T-helper 1 cell treated with Interleukin-12 subunit alpha and Interleukin-12 subunit beta and Interleukin-4 antibody, amounts not matched to agents 30 μg/mL and 1 μg/mL, for 36 hours (primary cell): Measurements from ENCODE around the gene TBC1D2.

Source experiments
- H3K27ac Mint-ChIP-seq: one replicate; pipeline ENCODE4 v1.8.0; 2021; ENCODE audit warnings: mild to moderate bottlenecking, mixed read lengths
- H3K27me3 Mint-ChIP-seq: one replicate; pipeline ENCODE4 v1.8.0; 2021; ENCODE audit warnings: low read depth, mixed read lengths
- H3K36me3 Mint-ChIP-seq: one replicate; pipeline ENCODE4 v1.8.0; 2021; ENCODE audit warnings: low read depth, mixed read lengths
- H3K4me1 Mint-ChIP-seq: one replicate; pipeline ENCODE4 v1.8.0; 2021; ENCODE audit warnings: low read depth, mixed read lengths
- H3K4me3 Mint-ChIP-seq: one replicate; pipeline ENCODE4 v1.8.0; 2021; ENCODE audit warnings: mild to moderate bottlenecking, moderate library complexity, mixed read lengths
- H3K9me3 Mint-ChIP-seq: one replicate; pipeline ENCODE4 v1.8.0; 2021; ENCODE audit warnings: mixed read lengths

The TBC1D2 gene

GRCh38 chr9:98222885-98223691 lies 32.4 kb downstream of the TBC1D2 start:
- Mint-ChIP-seq H3K36me3 (peaks cover 6% of the 10 kb centered on the region), H3K9me3 (no peaks in the 10 kb centered on the region), H3K4me1 (peaks cover 4% of the 10 kb centered on the region), H3K27ac (peak overlapping the region; percentile 20), H3K27me3 (no peaks in the 10 kb centered on the region), H3K4me3 (no peak overlapping the region)

GRCh38 chr9:98220911-98221310 lies 34.5 kb downstream of the TBC1D2 start:
- H3K36me3 Mint-ChIP-seq = peaks cover 6% of the 10 kb centered on the region
- H3K27ac Mint-ChIP-seq = no peak overlapping the region
- no peak overlapping the region for H3K4me3 Mint-ChIP-seq
- H3K4me1 Mint-ChIP-seq = peaks cover 4% of the 10 kb centered on the region
- no peaks in the 10 kb centered on the region for H3K9me3 Mint-ChIP-seq
- H3K27me3 Mint-ChIP-seq = no peaks in the 10 kb centered on the region

GRCh38 chr9:98219794-98220370 lies 35.6 kb downstream of the TBC1D2 start:
- no peaks in the 10 kb centered on the region for H3K27me3 Mint-ChIP-seq
- H3K9me3 Mint-ChIP-seq = no peaks in the 10 kb centered on the region
- H3K36me3 Mint-ChIP-seq = peaks cover 8% of the 10 kb centered on the region
- peaks cover 4% of the 10 kb centered on the region for H3K4me1 Mint-ChIP-seq
- no peak overlapping the region for H3K27ac Mint-ChIP-seq
- H3K4me3 Mint-ChIP-seq = no peak overlapping the region

- no peaks in the 10 kb centered on the region for H3K27me3 Mint-ChIP-seq
- peaks cover 8% of the 10 kb centered on the region for H3K36me3 Mint-ChIP-seq
- H3K4me3 Mint-ChIP-seq = no peak overlapping the region
- peaks cover 4% of the 10 kb centered on the region for H3K4me1 Mint-ChIP-seq
- no peak overlapping the region for H3K27ac Mint-ChIP-seq
- no peaks in the 10 kb centered on the region for H3K9me3 Mint-ChIP-seq
Observed at GRCh38 chr9:98219364-98219716, 36.1 kb downstream of the TBC1D2 start.

- Mint-ChIP-seq H3K4me1 (peaks cover 4% of the 10 kb centered on the region), H3K9me3 (no peaks in the 10 kb centered on the region), H3K4me3 (no peak overlapping the region), H3K27ac (no peak overlapping the region), H3K36me3 (peaks cover 8% of the 10 kb centered on the region), H3K27me3 (no peaks in the 10 kb centered on the region)
Observed at GRCh38 chr9:98218562-98219363, 36.7 kb downstream of the TBC1D2 start.

GRCh38 chr9:98217255-98217654 lies 38.2 kb downstream of the TBC1D2 start:
- Mint-ChIP-seq H3K9me3 (no peaks in the 10 kb centered on the region), H3K36me3 (peaks cover 2% of the 10 kb centered on the region), H3K27ac (no peak overlapping the region)

GRCh38 chr9:98216391-98216790 lies 39.1 kb downstream of the TBC1D2 start:
- Mint-ChIP-seq H3K36me3 (peaks cover 2% of the 10 kb centered on the region), H3K9me3 (no peaks in the 10 kb centered on the region), H3K27ac (no peak overlapping the region), H3K4me1 (no peaks in the 10 kb centered on the region), H3K27me3 (no peaks in the 10 kb centered on the region), H3K4me3 (no peak overlapping the region)

More at GRCh38 chr9:98217255-98217654, 38.2 kb downstream of the TBC1D2 start:
- no peak overlapping the region for H3K4me3 Mint-ChIP-seq
- H3K4me1 Mint-ChIP-seq = no peaks in the 10 kb centered on the region
- H3K27me3 Mint-ChIP-seq = no peaks in the 10 kb centered on the region

GRCh38 chr9:98215821-98216220 lies 39.6 kb downstream of the TBC1D2 start:
- H3K36me3 Mint-ChIP-seq = peaks cover 2% of the 10 kb centered on the region
- no peaks in the 10 kb centered on the region for H3K27me3 Mint-ChIP-seq
- no peak overlapping the region for H3K4me3 Mint-ChIP-seq
- H3K27ac Mint-ChIP-seq = no peak overlapping the region
- H3K4me1 Mint-ChIP-seq = no peaks in the 10 kb centered on the region
- no peaks in the 10 kb centered on the region for H3K9me3 Mint-ChIP-seq

GRCh38 chr9:98215271-98215670 lies 40.2 kb downstream of the TBC1D2 start:
- Mint-ChIP-seq H3K27me3 (no peaks in the 10 kb centered on the region), H3K27ac (no peak overlapping the region), H3K4me1 (no peaks in the 10 kb centered on the region), H3K4me3 (no peak overlapping the region), H3K9me3 (no peaks in the 10 kb centered on the region), H3K36me3 (peaks cover 2% of the 10 kb centered on the region)

GRCh38 chr9:98214811-98215210 lies 40.6 kb downstream of the TBC1D2 start:
- H3K27ac Mint-ChIP-seq = no peak overlapping the region
- no peaks in the 10 kb centered on the region for H3K4me1 Mint-ChIP-seq
- H3K4me3 Mint-ChIP-seq = no peak overlapping the region
- peaks cover 2% of the 10 kb centered on the region for H3K36me3 Mint-ChIP-seq
- no peaks in the 10 kb centered on the region for H3K27me3 Mint-ChIP-seq
- H3K9me3 Mint-ChIP-seq = no peaks in the 10 kb centered on the region

GRCh38 chr9:98211260-98211659 lies 44.2 kb downstream of the TBC1D2 start:
- H3K4me1 Mint-ChIP-seq = no peaks in the 10 kb centered on the region
- no peak overlapping the region for H3K4me3 Mint-ChIP-seq
- H3K27ac Mint-ChIP-seq = no peak overlapping the region
- H3K9me3 Mint-ChIP-seq = no peaks in the 10 kb centered on the region
- no peaks in the 10 kb centered on the region for H3K27me3 Mint-ChIP-seq
- peaks cover 2% of the 10 kb centered on the region for H3K36me3 Mint-ChIP-seq

GRCh38 chr9:98210435-98210834 lies 45.0 kb downstream of the TBC1D2 start:
- H3K9me3 Mint-ChIP-seq = no peaks in the 10 kb centered on the region
- peaks cover 2% of the 10 kb centered on the region for H3K4me1 Mint-ChIP-seq
- no peaks in the 10 kb centered on the region for H3K36me3 Mint-ChIP-seq
- no peaks in the 10 kb centered on the region for H3K27me3 Mint-ChIP-seq
- H3K27ac Mint-ChIP-seq = no peak overlapping the region
- H3K4me3 Mint-ChIP-seq = no peak overlapping the region

GRCh38 chr9:98209530-98209929 lies 45.9 kb downstream of the TBC1D2 start:
- no peaks in the 10 kb centered on the region for H3K36me3 Mint-ChIP-seq
- H3K27me3 Mint-ChIP-seq = no peaks in the 10 kb centered on the region
- no peaks in the 10 kb centered on the region for H3K9me3 Mint-ChIP-seq
- no peak overlapping the region for H3K27ac Mint-ChIP-seq
- no peak overlapping the region for H3K4me3 Mint-ChIP-seq
- peaks cover 2% of the 10 kb centered on the region for H3K4me1 Mint-ChIP-seq

- Mint-ChIP-seq H3K27ac (no peak overlapping the region), H3K4me1 (peaks cover 4% of the 10 kb centered on the region), H3K4me3 (no peak overlapping the region), H3K36me3 (no peaks in the 10 kb centered on the region), H3K27me3 (no peaks in the 10 kb centered on the region), H3K9me3 (no peaks in the 10 kb centered on the region)
Observed at GRCh38 chr9:98208635-98209034, 46.8 kb downstream of the TBC1D2 start.

- Mint-ChIP-seq H3K27ac (no peak overlapping the region), H3K4me1 (peaks cover 4% of the 10 kb centered on the region), H3K36me3 (no peaks in the 10 kb centered on the region), H3K27me3 (no peaks in the 10 kb centered on the region), H3K9me3 (no peaks in the 10 kb centered on the region), H3K4me3 (no peak overlapping the region)
Observed at GRCh38 chr9:98207606-98208005, 47.8 kb downstream of the TBC1D2 start.
